Measurements from ENCODE around the gene APEH. TPM values are rescaled to one million over a fixed set of nuclear protein-coding genes. Genes with fewer than 3 reads are reported as not detected.

The APEH gene
- total RNA-seq, 1 donor from 2014 or later = 53.3 TPM

DNA sequence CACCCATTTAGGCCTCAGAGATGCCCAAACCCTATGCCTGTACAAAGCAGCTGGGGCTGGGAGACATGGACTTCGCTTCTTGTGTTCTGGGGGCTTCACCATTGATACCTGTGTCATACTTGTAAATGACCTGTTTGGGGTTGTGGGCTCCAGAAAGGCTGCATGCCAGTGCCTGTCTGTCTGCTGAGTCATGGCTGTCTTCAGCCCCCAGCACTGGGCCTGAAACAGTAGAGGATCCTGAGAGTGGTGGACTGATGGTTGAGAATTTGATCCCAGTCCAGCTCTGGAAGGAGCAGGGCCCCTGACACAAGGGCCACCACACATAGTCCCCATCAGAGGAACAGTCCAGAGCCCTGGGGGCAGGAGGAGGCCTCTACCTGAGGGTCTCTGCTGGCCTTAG is 24.6 kb upstream of the APEH start:
- Histone ChIP-seq H3K27ac (no peak overlapping the region), H3K27me3 (no peaks in the 10 kb centered on the region), H3K4me1 (no peaks in the 10 kb centered on the region), H3K4me3 (no peak overlapping the region), H3K9me3 (no peaks in the 10 kb centered on the region), H3K36me3 (no peaks in the 10 kb centered on the region)
- intact Hi-C loops (cut with DNase I) = no loop called here
- DNase-seq (ENCODE audit: extremely low spot score in 2 of 2) = no peak
- TF ChIP-seq POLR2AphosphoS5 (IDR thresholded peaks at IDR 0.05; ENCODE audit: insufficient read depth in 1 of 2, low read depth in 1 of 2) = no peak
- no peak for TF ChIP-seq POLR2A (IDR thresholded peaks at IDR 0.05)
- TF ChIP-seq, protein P1, sequence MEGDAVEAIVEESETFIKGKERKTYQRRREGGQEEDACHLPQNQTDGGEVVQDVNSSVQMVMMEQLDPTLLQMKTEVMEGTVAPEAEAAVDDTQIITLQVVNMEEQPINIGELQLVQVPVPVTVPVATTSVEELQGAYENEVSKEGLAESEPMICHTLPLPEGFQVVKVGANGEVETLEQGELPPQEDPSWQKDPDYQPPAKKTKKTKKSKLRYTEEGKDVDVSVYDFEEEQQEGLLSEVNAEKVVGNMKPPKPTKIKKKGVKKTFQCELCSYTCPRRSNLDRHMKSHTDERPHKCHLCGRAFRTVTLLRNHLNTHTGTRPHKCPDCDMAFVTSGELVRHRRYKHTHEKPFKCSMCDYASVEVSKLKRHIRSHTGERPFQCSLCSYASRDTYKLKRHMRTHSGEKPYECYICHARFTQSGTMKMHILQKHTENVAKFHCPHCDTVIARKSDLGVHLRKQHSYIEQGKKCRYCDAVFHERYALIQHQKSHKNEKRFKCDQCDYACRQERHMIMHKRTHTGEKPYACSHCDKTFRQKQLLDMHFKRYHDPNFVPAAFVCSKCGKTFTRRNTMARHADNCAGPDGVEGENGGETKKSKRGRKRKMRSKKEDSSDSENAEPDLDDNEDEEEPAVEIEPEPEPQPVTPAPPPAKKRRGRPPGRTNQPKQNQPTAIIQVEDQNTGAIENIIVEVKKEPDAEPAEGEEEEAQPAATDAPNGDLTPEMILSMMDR (IDR thresholded peaks at IDR 0.05) = no peak

DNA sequence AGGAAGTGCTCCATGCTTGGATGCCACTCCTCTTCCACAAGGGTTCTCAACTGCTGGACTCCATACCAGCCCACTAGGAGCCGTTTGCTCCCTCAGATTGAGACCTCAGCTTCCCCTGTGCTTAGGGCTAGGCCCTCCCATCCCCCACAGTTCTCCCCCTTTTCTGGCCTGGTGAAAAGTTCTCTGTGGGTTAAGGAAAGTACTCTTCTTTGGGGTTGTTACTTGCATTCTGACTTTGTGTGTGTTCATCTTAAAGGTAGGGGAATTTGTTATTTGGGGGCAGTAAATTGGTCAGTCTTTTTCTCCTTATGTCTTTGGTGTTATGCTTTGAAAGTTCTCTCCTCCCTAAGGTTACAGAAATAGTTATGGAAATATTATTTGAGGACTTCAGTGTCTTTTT is 24.0 kb upstream of the APEH start:
- Histone ChIP-seq H3K9me3 (no peaks in the 10 kb centered on the region), H3K4me1 (no peaks in the 10 kb centered on the region), H3K27ac (no peak overlapping the region), H3K27me3 (no peaks in the 10 kb centered on the region), H3K4me3 (no peak overlapping the region), H3K36me3 (no peaks in the 10 kb centered on the region)
- intact Hi-C loops (cut with DNase I) = no loop called here
- TF ChIP-seq, protein P1 (IDR thresholded peaks at IDR 0.05) = no peak
- TF ChIP-seq POLR2AphosphoS5 (IDR thresholded peaks at IDR 0.05; ENCODE audit: insufficient read depth in 1 of 2, low read depth in 1 of 2) (no peak), POLR2A (IDR thresholded peaks at IDR 0.05) (no peak)
- no peak for DNase-seq (ENCODE audit: extremely low spot score in 2 of 2)

DNA sequence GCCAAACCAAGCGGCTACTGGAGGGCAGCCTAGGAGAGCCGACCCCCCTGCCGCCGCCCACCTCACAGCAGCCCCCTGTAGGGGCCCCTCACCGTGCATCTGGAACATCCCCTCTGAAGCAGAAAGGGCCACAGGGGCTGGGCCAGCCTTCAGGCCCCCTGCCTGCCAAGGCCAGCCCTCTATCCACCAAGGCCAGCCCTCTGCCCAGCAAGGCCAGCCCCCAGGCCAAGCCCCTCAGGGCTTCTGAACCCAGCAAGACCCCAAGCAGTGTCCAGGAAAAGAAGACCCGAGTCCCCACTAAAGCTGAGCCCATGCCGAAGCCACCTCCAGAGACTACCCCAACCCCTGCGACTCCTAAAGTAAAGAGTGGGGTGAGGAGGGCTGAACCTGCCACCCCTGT is 23.5 kb upstream of the APEH start:
- Histone ChIP-seq H3K9me3 (no peaks in the 10 kb centered on the region), H3K4me1 (no peaks in the 10 kb centered on the region), H3K27me3 (no peaks in the 10 kb centered on the region), H3K36me3 (no peaks in the 10 kb centered on the region), H3K4me3 (no peak overlapping the region), H3K27ac (no peak overlapping the region)
- intact Hi-C loops (cut with DNase I) = no loop called here
- TF ChIP-seq, protein P1 (IDR thresholded peaks at IDR 0.05) = no peak
- no peak for TF ChIP-seq POLR2AphosphoS5 (IDR thresholded peaks at IDR 0.05; ENCODE audit: insufficient read depth in 1 of 2, low read depth in 1 of 2)
- no peak for TF ChIP-seq POLR2A (IDR thresholded peaks at IDR 0.05)
- no peak for DNase-seq (ENCODE audit: extremely low spot score in 2 of 2)

DNA sequence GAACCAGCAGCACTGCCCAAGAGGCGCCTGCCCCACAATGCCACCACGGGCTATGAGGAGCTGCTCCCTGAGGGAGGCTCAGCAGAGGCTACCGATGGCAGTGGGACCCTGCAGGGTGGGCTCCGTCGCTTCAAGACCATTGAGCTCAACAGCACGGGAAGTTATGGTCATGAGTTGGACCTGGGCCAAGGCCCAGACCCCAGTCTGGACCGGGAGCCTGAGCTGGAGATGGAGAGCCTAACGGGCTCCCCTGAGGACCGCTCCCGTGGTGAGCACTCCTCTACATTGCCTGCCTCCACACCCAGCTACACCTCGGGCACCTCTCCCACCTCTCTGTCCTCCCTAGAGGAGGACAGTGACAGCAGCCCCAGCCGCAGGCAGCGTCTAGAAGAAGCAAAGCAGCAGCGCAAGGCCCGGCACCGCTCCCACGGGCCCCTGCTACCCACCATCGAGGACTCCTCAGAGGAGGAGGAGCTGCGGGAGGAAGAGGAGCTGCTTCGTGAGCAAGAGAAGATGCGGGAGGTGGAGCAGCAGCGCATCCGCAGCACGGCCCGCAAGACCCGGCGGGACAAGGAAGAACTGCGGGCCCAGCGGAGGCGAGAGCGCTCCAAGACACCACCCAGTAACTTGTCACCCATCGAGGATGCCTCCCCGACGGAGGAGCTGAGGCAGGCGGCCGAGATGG is 21.8 kb upstream of the APEH start:
- H3K27me3 ChIP-seq = no peaks in the 10 kb centered on the region
- H3K4me3 ChIP-seq = no peak overlapping the region
- H3K9me3 ChIP-seq = no peaks in the 10 kb centered on the region
- H3K36me3 ChIP-seq = no peaks in the 10 kb centered on the region
- H3K4me1 ChIP-seq = no peaks in the 10 kb centered on the region
- no peak for DNase-seq (ENCODE audit: extremely low spot score in 2 of 2)
- TF ChIP-seq POLR2A (IDR thresholded peaks at IDR 0.05) (no peak), POLR2AphosphoS5 (IDR thresholded peaks at IDR 0.05; ENCODE audit: insufficient read depth in 1 of 2, low read depth in 1 of 2) (no peak)
- TF ChIP-seq, protein P1 (IDR thresholded peaks at IDR 0.05) = no peak
- H3K27ac ChIP-seq = no peak overlapping the region
- intact Hi-C loops (cut with DNase I) = no loop called here

DNA sequence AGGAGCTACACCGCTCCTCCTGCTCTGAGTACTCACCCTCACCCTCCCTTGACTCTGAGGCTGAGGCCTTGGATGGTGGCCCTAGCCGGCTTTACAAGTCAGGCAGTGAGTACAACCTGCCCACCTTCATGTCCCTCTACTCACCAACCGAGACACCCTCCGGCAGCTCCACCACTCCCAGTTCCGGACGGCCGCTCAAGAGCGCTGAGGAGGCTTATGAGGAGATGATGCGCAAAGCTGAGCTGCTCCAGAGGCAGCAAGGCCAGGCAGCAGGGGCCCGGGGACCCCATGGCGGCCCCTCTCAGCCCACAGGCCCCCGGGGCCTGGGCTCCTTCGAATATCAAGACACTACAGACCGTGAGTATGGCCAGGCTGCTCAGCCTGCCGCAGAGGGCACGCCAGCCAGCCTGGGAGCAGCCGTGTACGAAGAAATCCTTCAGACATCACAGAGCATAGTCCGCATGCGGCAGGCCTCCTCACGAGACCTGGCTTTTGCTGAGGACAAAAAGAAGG is 21.2 kb upstream of the APEH start:
- DNase-seq (ENCODE audit: extremely low spot score in 2 of 2) = no peak
- H3K9me3 ChIP-seq = no peaks in the 10 kb centered on the region
- no peaks in the 10 kb centered on the region for H3K36me3 ChIP-seq
- no peak overlapping the region for H3K4me3 ChIP-seq
- intact Hi-C loops (cut with DNase I) = no loop called here
- no peak for TF ChIP-seq POLR2A (IDR thresholded peaks at IDR 0.05)
- no peak for TF ChIP-seq POLR2AphosphoS5 (IDR thresholded peaks at IDR 0.05; ENCODE audit: insufficient read depth in 1 of 2, low read depth in 1 of 2)
- TF ChIP-seq, protein P1 (IDR thresholded peaks at IDR 0.05) = no peak
- no peaks in the 10 kb centered on the region for H3K4me1 ChIP-seq
- no peak overlapping the region for H3K27ac ChIP-seq
- no peaks in the 10 kb centered on the region for H3K27me3 ChIP-seq
